ENCODE data around the gene TRIM71.

TRIM71 gene

DNA sequence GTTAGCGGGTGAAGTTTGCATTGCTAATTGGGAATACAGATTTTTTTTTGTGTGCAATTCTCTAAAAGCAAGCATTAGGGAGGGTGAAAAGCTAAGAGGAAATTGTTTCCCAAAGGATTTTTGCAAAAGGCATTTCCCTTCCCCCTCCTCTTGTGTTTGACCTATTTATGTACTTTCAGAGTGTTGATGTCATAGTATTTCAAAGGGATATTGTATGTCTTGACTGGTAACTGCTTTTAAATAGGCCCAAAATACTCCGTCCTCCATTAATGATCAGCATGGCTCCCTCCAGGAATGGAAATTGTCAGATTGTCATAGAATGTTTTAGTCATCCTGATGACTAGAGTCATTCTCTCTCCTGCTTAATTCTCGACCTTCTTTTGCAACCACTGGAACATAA is 32.4 kb downstream of the TRIM71 start:
- no peak overlapping the region for H3K4me3 ChIP-seq (ENCODE audit: low read length)
- TF ChIP-seq, protein P1, sequence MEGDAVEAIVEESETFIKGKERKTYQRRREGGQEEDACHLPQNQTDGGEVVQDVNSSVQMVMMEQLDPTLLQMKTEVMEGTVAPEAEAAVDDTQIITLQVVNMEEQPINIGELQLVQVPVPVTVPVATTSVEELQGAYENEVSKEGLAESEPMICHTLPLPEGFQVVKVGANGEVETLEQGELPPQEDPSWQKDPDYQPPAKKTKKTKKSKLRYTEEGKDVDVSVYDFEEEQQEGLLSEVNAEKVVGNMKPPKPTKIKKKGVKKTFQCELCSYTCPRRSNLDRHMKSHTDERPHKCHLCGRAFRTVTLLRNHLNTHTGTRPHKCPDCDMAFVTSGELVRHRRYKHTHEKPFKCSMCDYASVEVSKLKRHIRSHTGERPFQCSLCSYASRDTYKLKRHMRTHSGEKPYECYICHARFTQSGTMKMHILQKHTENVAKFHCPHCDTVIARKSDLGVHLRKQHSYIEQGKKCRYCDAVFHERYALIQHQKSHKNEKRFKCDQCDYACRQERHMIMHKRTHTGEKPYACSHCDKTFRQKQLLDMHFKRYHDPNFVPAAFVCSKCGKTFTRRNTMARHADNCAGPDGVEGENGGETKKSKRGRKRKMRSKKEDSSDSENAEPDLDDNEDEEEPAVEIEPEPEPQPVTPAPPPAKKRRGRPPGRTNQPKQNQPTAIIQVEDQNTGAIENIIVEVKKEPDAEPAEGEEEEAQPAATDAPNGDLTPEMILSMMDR (conservative IDR thresholded peaks at IDR 0.05; ENCODE audit: low read depth, low read length) = no peak
- DNase-seq (ENCODE audit: low read depth) = no peak

DNA sequence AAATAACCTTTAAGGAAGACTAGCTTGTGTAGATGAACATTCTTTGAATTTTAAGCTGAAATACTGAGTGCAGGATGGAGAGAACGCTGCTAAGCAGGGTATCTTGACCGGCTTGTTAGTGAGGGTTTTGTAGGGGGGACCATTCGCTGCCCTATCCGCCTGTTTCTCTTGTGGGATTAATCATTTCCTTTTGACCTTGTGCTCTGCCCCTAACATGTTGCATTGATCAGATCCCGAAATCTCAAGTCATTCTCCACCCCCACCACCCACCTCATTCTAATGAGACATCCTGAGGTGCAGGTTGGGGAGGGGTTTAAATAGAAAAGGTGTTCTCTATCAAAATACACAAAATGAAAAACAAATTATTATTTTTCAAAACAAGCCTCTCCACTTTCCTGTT is 32.8 kb downstream of the TRIM71 start:
- no peak overlapping the region for H3K4me3 ChIP-seq (ENCODE audit: low read length)
- TF ChIP-seq, protein P1 (conservative IDR thresholded peaks at IDR 0.05; ENCODE audit: low read depth, low read length) = no peak
- DNase-seq (ENCODE audit: low read depth) = no peak

DNA sequence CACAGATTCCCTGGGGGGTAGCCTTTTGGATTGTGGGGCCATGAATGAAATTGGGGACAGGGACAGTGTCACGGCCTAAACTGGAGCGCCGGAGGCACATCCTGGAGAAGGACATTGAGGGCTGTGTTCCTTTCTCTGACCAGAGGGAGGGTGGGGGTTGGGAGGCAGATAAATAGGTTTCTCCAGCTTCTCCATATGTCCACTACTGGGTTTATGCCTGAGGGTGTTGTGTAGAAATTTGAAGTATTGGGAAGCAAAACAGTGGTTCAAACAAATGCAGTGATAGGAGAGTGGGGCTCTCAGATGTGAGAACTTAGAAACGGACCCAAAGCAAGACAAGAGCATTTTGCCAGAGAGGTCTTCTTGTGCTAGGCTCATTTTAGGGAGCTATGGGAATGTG is 34.3 kb downstream of the TRIM71 start:
- no peak overlapping the region for H3K4me3 ChIP-seq (ENCODE audit: low read length)
- DNase-seq (ENCODE audit: low read depth) = no peak
- TF ChIP-seq, protein P1 (conservative IDR thresholded peaks at IDR 0.05; ENCODE audit: low read depth, low read length) = no peak

DNA sequence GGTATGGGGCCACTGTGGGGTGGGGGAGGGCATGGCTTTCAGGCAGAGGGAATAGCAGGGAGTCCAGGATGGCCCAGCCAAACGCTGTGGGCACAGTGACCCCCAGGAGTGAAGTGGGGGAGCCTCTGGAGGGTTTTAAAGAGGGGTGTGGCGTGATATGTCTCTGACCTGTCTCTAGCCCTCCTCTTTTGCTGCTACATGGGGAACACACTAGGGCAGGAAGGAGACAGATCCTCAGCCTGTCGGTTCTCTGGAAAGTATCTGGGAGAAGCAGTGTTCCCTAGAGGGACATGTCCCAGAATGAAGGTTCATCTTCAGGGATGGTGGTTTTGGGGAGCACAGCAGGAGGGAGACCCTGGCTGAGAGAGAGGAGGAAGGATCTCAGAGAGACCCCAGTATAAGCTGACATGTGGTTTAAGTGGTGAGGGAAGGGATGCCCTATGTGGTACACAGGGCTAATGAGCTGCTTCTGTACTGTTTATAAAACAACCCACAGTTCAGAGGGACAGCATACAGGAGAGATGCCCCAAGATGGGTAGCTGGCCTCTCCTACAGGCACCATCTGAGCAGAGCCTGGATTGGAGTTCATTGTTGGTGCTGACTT is 37.7 kb downstream of the TRIM71 start:
- no peak overlapping the region for H3K4me3 ChIP-seq (ENCODE audit: low read length)
- TF ChIP-seq, protein P1 (conservative IDR thresholded peaks at IDR 0.05; ENCODE audit: low read depth, low read length) = no peak
- DNase-seq (ENCODE audit: low read depth) = no peak

DNA sequence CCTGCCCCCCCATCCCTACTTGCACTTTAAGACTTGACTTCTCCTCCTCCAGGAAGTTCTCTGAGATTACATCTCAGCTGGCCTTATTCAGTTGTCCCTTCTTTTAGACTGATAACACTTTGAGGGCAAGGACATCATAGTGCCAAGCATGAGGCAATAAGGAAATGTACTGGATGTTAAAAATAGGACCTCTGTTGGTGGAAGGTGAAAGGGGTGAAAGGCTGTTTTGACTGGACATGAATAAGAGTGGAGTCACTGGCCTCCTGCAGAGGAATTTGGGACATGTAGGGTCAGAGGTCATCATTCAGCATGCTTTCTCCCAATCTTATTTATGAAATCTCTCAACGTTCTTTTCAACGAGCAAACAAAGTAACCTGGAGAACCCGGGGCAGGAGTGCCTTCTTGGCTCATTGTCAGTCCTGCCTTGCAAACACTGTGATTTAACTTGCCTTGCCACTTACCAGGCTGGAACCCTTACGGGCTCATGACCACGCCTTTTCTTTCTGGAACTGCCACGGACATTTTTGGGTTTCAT is 38.6 kb downstream of the TRIM71 start:
- DNase-seq (ENCODE audit: low read depth) = no peak
- no peak overlapping the region for H3K4me3 ChIP-seq (ENCODE audit: low read length)
- TF ChIP-seq, protein P1 (conservative IDR thresholded peaks at IDR 0.05; ENCODE audit: low read depth, low read length) = no peak

DNA sequence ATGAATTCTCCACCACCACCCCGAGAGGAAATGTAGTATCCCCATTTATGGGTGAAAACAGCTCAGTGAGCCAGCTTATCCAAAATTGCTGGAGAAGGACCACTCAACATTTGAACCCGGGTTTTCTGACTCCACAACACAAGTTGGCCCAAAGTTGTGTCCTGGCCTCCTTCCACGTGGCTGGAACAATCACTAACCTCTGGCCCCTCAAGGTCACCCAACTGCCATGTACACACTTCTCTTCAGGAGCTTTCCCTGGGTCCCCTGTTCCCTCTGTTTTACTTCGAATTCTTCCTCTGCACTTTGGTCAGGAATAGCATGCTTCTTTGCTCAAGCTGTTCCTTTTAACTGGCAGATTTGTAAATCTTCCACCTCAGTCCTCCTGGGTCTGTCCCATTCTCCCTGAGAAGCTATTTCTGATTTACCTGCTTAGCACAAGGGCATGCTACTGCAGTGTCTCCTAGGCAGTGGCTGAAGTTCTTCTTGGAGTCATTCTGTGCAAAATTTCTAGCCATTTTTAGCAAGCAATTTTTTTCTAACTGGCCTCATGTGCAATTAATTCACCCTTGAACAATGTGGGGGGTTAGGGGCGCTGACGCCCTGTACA is 39.2 kb downstream of the TRIM71 start:
- TF ChIP-seq, protein P1 (conservative IDR thresholded peaks at IDR 0.05; ENCODE audit: low read depth, low read length) = no peak

DNA sequence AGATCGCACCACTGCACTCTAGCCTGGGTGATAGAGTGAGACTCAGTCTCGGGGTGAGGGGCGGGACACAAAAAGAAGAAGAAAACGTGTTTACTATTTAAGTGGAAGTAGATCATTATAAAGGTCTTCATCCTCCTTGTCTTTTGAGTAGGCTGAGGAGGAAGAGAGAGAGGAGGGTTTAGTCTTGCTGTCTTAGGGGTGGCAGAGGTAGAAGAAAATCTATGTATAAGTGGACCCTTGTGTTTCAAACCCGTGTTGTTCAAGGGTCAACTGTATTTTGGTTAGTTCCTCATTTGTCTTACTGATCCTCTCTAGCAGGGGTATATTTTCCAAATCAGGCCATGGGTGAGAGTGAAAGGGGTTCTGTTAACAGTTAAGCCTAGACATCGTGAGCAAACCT is 40.1 kb downstream of the TRIM71 start:
- H3K4me3 ChIP-seq (ENCODE audit: low read length) = no peak overlapping the region
- DNase-seq (ENCODE audit: low read depth) = no peak
- TF ChIP-seq, protein P1 (conservative IDR thresholded peaks at IDR 0.05; ENCODE audit: low read depth, low read length) = no peak

More for the DNA sequence above, 39.2 kb downstream of the TRIM71 start:
- no peak overlapping the region for H3K4me3 ChIP-seq (ENCODE audit: low read length)
- DNase-seq (ENCODE audit: low read depth) = no peak
